Measurements from ENCODE around the gene COL4A2. TPM values are rescaled to one million over a fixed set of nuclear protein-coding genes. Genes with fewer than 3 reads are reported as not detected.

The COL4A2 gene
- total RNA-seq, 2 experiments from 2014 or later = not detected

- Mint-ChIP-seq H3K9me3 (no peaks in the 10 kb centered on the region), H3K36me3 (ENCODE audit: low read depth) (no peaks in the 10 kb centered on the region), H3K4me3 (no peak overlapping the region), H3K27ac (peak overlapping the region; percentile 31), H3K4me1 (ENCODE audit: low read depth) (peaks cover 21% of the 10 kb centered on the region), H3K27me3 (peaks cover 16% of the 10 kb centered on the region)
- ChIA-PET CTCF (interaction anchor here (0.8 kb wide), 1 partner anchor 12 kb away, joined by 3 read pairs; no protein-coding TSS in a partner anchor), POLR2A (interaction anchor here (1.2 kb wide), 1 partner anchor 11 kb away, joined by 4 read pairs; no protein-coding TSS in a partner anchor)
- ATAC-seq (no peak), DNase-seq (no peak)
- intact Hi-C loops (cut with micrococcal nuclease) = no loop called here
- no peak for TF ChIP-seq CTCF (IDR thresholded peaks at IDR 0.05)
Observed at GRCh38 chr13:110339975-110340550, 33.0 kb downstream of the COL4A2 start.

DNA sequence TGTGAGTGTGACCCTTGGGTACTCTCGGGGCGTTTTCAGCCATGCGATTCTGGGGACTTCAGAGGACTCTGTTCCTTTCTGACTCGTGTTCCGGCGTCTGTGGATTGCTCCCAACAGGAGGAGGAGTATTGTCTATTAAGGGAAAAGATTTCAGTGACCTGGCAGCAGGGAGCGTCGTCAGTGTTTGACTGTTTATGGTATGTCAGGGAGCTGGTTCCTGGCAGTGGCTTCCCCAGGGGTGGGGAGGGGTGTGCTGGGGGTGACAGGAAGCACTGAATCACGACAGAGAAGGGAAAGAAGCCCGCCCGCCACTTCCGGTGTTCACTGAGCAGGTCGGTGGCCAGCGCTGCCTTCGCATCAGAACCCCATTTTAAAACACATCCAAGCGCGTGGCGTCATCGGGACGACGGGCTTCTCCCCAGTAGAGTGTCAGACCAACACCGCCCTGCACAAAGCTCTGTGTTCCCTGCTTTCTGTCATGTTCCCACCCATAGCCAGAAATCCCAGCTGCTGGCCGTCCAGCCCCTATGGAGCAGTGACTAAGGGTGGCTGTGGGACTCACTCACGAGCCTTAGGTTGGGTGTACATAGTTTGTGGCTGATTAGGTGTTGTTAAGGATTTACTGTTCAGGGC lies 33.8 kb downstream of the COL4A2 start:
- peak overlapping the region; percentile 31 for H3K27ac Mint-ChIP-seq
- peaks cover 21% of the 10 kb centered on the region for H3K4me1 Mint-ChIP-seq (ENCODE audit: low read depth)
- peaks cover 16% of the 10 kb centered on the region for H3K27me3 Mint-ChIP-seq
- no peak overlapping the region for H3K4me3 Mint-ChIP-seq
- ChIA-PET CTCF (interaction anchor here (0.8 kb wide), 1 partner anchor 12 kb away, joined by 3 read pairs; no protein-coding TSS in a partner anchor), POLR2A (no interaction called here)
- no peak for TF ChIP-seq CTCF (IDR thresholded peaks at IDR 0.05)
- no peaks in the 10 kb centered on the region for H3K36me3 Mint-ChIP-seq (ENCODE audit: low read depth)
- ATAC-seq = peak; percentile 97
- H3K9me3 Mint-ChIP-seq = no peaks in the 10 kb centered on the region
- intact Hi-C loops (cut with micrococcal nuclease) = no loop called here
- DNase-seq = peak; percentile 84

GRCh38 chr13:110341445-110342244 lies 34.6 kb downstream of the COL4A2 start:
- H3K4me3 Mint-ChIP-seq = no peak overlapping the region
- H3K36me3 Mint-ChIP-seq (ENCODE audit: low read depth) = no peaks in the 10 kb centered on the region
- ChIA-PET CTCF (no interaction called here), POLR2A (no interaction called here)
- H3K27ac Mint-ChIP-seq = no peak overlapping the region
- intact Hi-C loops (cut with micrococcal nuclease) = no loop called here
- H3K27me3 Mint-ChIP-seq = peaks cover 16% of the 10 kb centered on the region
- ATAC-seq (no peak), DNase-seq (no peak)
- H3K9me3 Mint-ChIP-seq = no peaks in the 10 kb centered on the region
- H3K4me1 Mint-ChIP-seq (ENCODE audit: low read depth) = peaks cover 21% of the 10 kb centered on the region
- no peak for TF ChIP-seq CTCF (IDR thresholded peaks at IDR 0.05)

- no peaks in the 10 kb centered on the region for H3K36me3 Mint-ChIP-seq (ENCODE audit: low read depth)
- no peak overlapping the region for H3K27ac Mint-ChIP-seq
- ATAC-seq (no peak), DNase-seq (no peak)
- intact Hi-C loops (cut with micrococcal nuclease) = no loop called here
- POLR2A ChIA-PET = no interaction called here
- H3K27me3 Mint-ChIP-seq = peaks cover 16% of the 10 kb centered on the region
- no peak for TF ChIP-seq CTCF (IDR thresholded peaks at IDR 0.05)
- H3K4me3 Mint-ChIP-seq = no peak overlapping the region
- no peaks in the 10 kb centered on the region for H3K9me3 Mint-ChIP-seq
- H3K4me1 Mint-ChIP-seq (ENCODE audit: low read depth) = peaks cover 21% of the 10 kb centered on the region
- CTCF ChIA-PET = no interaction called here
Observed at GRCh38 chr13:110342474-110342873, 35.4 kb downstream of the COL4A2 start.
